Neuronal stem cell (in vitro differentiated cells): ENCODE results near the gene CACHD1.
A peak's percentile ranks its signal among the peaks of the same experiment; 100 is the strongest.

ENCODE experiments used
- DNase-seq: peaks from one replicate; pipeline ENCODE4 v3.0.0-alpha.2; 2013; ENCODE audit warnings: low spot score
- H2AFZ ChIP-seq: one replicate; pipeline ENCODE4 v1.6.1; 2013; ENCODE audit warnings: mild to moderate bottlenecking, low read length, inconsistent platforms
- H2AK5ac ChIP-seq: 2 replicates; pipeline ENCODE4 v1.6.1; 2013; ENCODE audit warnings: low read depth, mild to moderate bottlenecking, inconsistent platforms, low read length, moderate library complexity, mixed read lengths
- H2BK120ac ChIP-seq: 2 replicates; pipeline ENCODE4 v1.6.1; 2013; ENCODE audit warnings: low read depth, mild to moderate bottlenecking, inconsistent platforms, low read length, moderate library complexity, mixed read lengths
- H2BK12ac ChIP-seq: one replicate; pipeline ENCODE4 v1.6.1; 2013; ENCODE audit warnings: low read length, inconsistent platforms
- H2BK15ac ChIP-seq: 2 replicates; pipeline ENCODE4 v1.6.1; 2013; ENCODE audit warnings: mild to moderate bottlenecking, low read length, inconsistent platforms, mixed read lengths
- H2BK5ac ChIP-seq: one replicate; pipeline ENCODE4 v1.6.1; 2013; ENCODE audit warnings: inconsistent platforms, mild to moderate bottlenecking, low read length, moderate library complexity
- H3K14ac ChIP-seq: one replicate; pipeline ENCODE4 v1.6.1; 2013; ENCODE audit warnings: low read length, inconsistent platforms
- H3K18ac ChIP-seq: 2 replicates; pipeline ENCODE4 v1.6.1; 2013; ENCODE audit warnings: low read length, inconsistent platforms
- H3K23ac ChIP-seq: 2 replicates; pipeline ENCODE4 v1.6.1; 2013; ENCODE audit warnings: low read depth, mild to moderate bottlenecking, mixed read lengths, low read length, inconsistent platforms; ENCODE audit not compliant: poor library complexity
- H3K27ac ChIP-seq: replicated peaks from 3 replicates; pipeline ENCODE4 v1.5.1; 2013; ENCODE audit warnings: low read length, inconsistent platforms
- H3K27me3 ChIP-seq, 3 experiments: 2 replicates each; pipeline ENCODE4 v1.6.1; 2013; ENCODE audit warnings: low read length in 3 of 3, mild to moderate bottlenecking in 2 of 3, inconsistent platforms in 1 of 3, low read depth in 1 of 3, mixed read lengths in 1 of 3, moderate library complexity in 1 of 3; ENCODE audit not compliant: control insufficient read depth in 3 of 3, insufficient read depth in 3 of 3
- H3K36me3 ChIP-seq, 2 donors: replicated peaks in 1 of 2; 2 replicates each; pipeline ENCODE4 v1.6.1; 2013; ENCODE audit warnings: low read length in 2 of 2; ENCODE audit not compliant: control insufficient read depth in 2 of 2, insufficient read depth in 2 of 2
- H3K4ac ChIP-seq: 2 replicates; pipeline ENCODE4 v1.6.1; 2013; ENCODE audit warnings: inconsistent platforms, mild to moderate bottlenecking, low read length, moderate library complexity
- H3K4me1 ChIP-seq, 2 donors: 1 replicate in 1 of 2; 2 replicates in 1 of 2; pipeline ENCODE4 v1.6.1; 2013; ENCODE audit warnings: low read length in 2 of 2, low read depth in 1 of 2; ENCODE audit not compliant: control insufficient read depth in 2 of 2, insufficient read depth in 1 of 2
- H3K4me2 ChIP-seq: one replicate; pipeline ENCODE4 v1.6.1; 2013; ENCODE audit warnings: mild to moderate bottlenecking, low read length, inconsistent platforms; ENCODE audit not compliant: insufficient read depth, poor library complexity, severe bottlenecking
- H3K4me3 ChIP-seq, 2 donors: 2 replicates each; pipeline ENCODE4 v1.5.1; 2013; ENCODE audit warnings: low read length in 2 of 2, mild to moderate bottlenecking in 2 of 2, inconsistent platforms in 1 of 2, moderate library complexity in 1 of 2
- H3K79me1 ChIP-seq: one replicate; pipeline ENCODE4 v1.6.1; 2013; ENCODE audit warnings: low read depth, mild to moderate bottlenecking, inconsistent platforms, low read length, moderate library complexity
- H3K9ac ChIP-seq: one replicate; pipeline ENCODE4 v1.6.1; 2013; ENCODE audit warnings: mild to moderate bottlenecking, low read depth, low read length, inconsistent platforms; ENCODE audit not compliant: poor library complexity
- H3K9me3 ChIP-seq, 2 donors: replicated peaks in 1 of 2; 2 replicates each; pipeline versions ENCODE3 to v1.6.1; 2013; ENCODE audit warnings: low read length in 2 of 2, mild to moderate bottlenecking in 2 of 2, inconsistent platforms in 1 of 2, low read depth in 1 of 2, mixed read lengths in 1 of 2, moderate library complexity in 1 of 2; ENCODE audit not compliant: control insufficient read depth in 2 of 2, insufficient read depth in 1 of 2
- H4K8ac ChIP-seq: one replicate; pipeline ENCODE4 v1.6.1; 2013; ENCODE audit warnings: low read depth, mild to moderate bottlenecking, inconsistent platforms, low read length, moderate library complexity
- H4K91ac ChIP-seq: one replicate; pipeline ENCODE4 v1.6.1; 2013; ENCODE audit warnings: low read length, low read depth, mild to moderate bottlenecking, inconsistent platforms; ENCODE audit not compliant: poor library complexity
- WGBS, 2 donors: extraction: QIAGEN DNeasy Blood & Tissue Kit; methylation state at CpG; one replicate each; pipeline ENCODE4 v1.1.7; 2013; ENCODE audit warnings: missing lambda C conversion rate in 2 of 2, mixed read lengths in 1 of 2; ENCODE audit not compliant: insufficient read length in 2 of 2, insufficient replicate concordance in 1 of 2; ENCODE audit errors: extremely low coverage in 2 of 2; 5-methylcytosine and 5-hydroxymethylcytosine counted together

CACHD1 gene

DNA sequence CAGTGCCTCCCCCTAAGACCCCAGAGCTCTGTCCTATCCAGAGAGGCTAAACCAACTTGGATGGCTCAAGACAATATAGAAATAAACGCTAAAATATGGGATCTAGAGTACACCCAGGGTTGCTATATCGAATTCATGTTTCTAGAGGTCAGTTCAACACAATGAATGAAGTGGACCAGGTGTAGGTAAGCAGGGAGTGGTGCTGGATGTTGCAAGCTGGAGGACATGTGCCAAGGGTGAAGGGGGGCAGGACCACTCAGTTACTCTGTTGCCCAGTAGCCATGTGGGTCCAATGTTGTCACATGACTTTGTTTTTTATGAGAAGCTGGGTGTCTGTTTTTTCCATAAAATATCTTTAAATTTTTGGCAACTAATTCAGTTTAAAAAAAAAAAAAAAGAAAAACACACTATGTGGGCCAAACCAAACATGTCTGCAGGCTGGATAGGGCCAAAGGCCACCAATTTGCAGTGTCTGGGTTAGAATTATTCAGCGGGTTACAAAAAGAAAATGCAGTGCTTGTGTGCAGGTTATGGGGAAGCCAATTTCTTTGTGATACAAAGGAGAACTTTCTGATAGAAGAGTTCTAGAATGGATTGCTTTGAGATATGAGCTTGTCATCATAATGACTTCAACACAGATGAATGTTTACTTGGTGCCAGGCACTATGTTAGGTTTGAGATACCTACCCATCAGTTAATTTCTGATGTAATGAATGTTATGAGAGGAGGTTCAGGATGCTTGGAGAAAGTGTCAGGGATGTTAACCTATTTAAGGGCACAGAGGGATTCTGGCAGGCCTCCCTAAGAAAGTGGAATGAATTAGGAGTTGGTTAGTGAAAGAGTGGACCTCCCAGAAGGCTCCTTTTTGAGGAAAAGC is 8.9 kb downstream of the CACHD1 start:
- DNase-seq, result no peak
- Histone ChIP-seq H3K4ac (no peak overlapping the region), H4K8ac (no peak overlapping the region), H3K27me3 (no peaks in the 10 kb centered on the region), H3K9ac (no peak overlapping the region), H3K36me3 (peaks cover 0 to 25% of the 10 kb centered on the region in 2 donors), H2BK5ac (no peak overlapping the region), H2BK12ac (no peak overlapping the region), H2BK120ac (no peak overlapping the region), H3K27ac (no peak overlapping the region), H3K4me3 (no peak overlapping the region), H3K9me3 (no peaks in the 10 kb centered on the region), H4K91ac (no peak overlapping the region), H2AK5ac (no peak overlapping the region), H3K23ac (no peak overlapping the region), H3K79me1 (no peaks in the 10 kb centered on the region), H3K4me2 (no peak overlapping the region), H3K14ac (no peak overlapping the region), H2AFZ (no peak overlapping the region), H3K4me1 (peaks cover 15 to 28% of the 10 kb centered on the region in 2 donors), H3K18ac (no peak overlapping the region), H2BK15ac (no peak overlapping the region)
- WGBS, 2 donors, result no CpG with 5 or more reads among the region's 3 CpGs

DNA sequence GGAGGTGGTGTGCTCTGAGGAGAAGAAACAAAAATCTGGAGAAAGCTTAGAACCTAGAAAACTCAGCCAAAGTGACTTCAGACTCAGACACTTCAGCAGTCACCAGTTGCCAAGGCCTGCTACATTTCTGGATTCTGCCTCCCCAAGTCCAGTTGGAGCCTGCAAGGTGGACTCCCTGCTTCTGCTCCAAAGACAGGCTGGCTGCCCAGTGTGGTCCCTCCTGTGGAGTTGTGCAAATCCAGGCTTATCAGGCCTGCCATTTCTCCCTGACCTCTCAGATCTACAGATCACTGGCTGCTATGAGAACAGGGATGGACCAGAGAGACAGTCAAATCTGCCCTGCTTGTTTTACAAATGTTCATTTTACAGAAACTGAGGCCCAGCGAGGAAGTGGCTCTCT is 9.9 kb downstream of the CACHD1 start:
- no peak overlapping the region for H2AFZ ChIP-seq
- no peaks in the 10 kb centered on the region for H3K27me3 ChIP-seq
- H3K9ac ChIP-seq, result no peak overlapping the region
- H2AK5ac ChIP-seq, result no peak overlapping the region
- H3K36me3 ChIP-seq, result peaks cover 0 to 15% of the 10 kb centered on the region in 2 donors
- no peak overlapping the region for H3K14ac ChIP-seq
- H3K9me3 ChIP-seq, result no peaks in the 10 kb centered on the region
- no peak overlapping the region for H3K23ac ChIP-seq
- H3K4me1 ChIP-seq, result peaks cover 15 to 26% of the 10 kb centered on the region in 2 donors
- H3K27ac ChIP-seq, result no peak overlapping the region
- H3K4me3 ChIP-seq, result no peak overlapping the region
- no peak overlapping the region for H4K91ac ChIP-seq
- H2BK15ac ChIP-seq, result no peak overlapping the region
- H2BK5ac ChIP-seq, result no peak overlapping the region
- no peak overlapping the region for H2BK12ac ChIP-seq
- no peak overlapping the region for H2BK120ac ChIP-seq
- H3K4me2 ChIP-seq, result no peak overlapping the region
- no peak overlapping the region for H4K8ac ChIP-seq
- no peak for DNase-seq
- peak overlapping the region; percentile 65 for H3K18ac ChIP-seq
- no peak overlapping the region for H3K4ac ChIP-seq
- H3K79me1 ChIP-seq, result no peaks in the 10 kb centered on the region
- no CpG with 5 or more reads among the region's 1 CpG for WGBS, 2 donors

DNA sequence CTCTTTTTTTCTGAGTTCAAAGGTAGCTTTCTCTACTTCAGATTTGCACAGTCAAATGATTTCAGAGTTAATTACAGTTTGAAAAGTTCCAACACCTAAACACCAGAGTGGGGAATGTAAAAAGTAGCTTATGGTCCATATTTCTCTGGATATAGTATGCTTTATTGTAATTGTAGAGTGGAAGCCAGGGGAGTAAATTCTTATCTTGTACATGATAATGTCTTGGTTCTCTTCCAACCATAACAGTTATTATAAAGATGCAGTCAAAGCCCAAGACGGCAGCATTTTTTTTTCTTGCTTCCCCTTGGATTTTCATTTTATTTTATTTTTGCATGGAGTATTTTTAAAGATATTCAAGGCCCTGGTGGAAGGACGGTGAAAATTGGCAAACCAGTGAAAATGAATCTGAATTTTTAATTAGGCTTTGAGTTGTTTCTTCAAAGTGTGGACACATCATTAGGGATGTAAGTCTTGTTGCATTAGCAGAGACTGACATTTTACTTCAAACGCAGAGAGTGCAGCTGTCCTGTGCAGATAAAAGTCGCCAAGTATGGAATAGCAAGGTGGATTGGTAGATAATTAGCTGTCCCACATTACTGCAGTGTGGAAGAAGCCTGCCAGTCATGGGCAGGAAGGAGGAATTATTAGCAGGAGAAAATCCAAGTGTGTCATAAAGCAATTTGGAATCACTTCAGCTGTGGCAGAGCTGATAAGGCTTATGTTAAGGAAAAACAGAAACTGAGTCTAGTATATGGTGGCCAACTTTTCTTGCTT is 11.3 kb downstream of the CACHD1 start:
- H2AFZ ChIP-seq, result no peak overlapping the region
- no peak overlapping the region for H3K4me2 ChIP-seq
- H2BK120ac ChIP-seq, result no peak overlapping the region
- no peak overlapping the region for H3K18ac ChIP-seq
- H3K14ac ChIP-seq, result no peak overlapping the region
- WGBS, 2 donors, result no CpG with 5 or more reads among the region's 4 CpGs
- H3K23ac ChIP-seq, result no peak overlapping the region
- no peak overlapping the region for H2BK5ac ChIP-seq
- no peak overlapping the region for H4K91ac ChIP-seq
- no peak overlapping the region for H3K27ac ChIP-seq
- H3K9ac ChIP-seq, result no peak overlapping the region
- no peaks in the 10 kb centered on the region for H3K9me3 ChIP-seq
- no peak overlapping the region for H3K4ac ChIP-seq
- H4K8ac ChIP-seq, result no peak overlapping the region
- peaks cover 10 to 20% of the 10 kb centered on the region in 2 donors for H3K4me1 ChIP-seq
- H2BK15ac ChIP-seq, result no peak overlapping the region
- H3K79me1 ChIP-seq, result no peaks in the 10 kb centered on the region
- peaks cover 0 to 13% of the 10 kb centered on the region in 2 donors for H3K36me3 ChIP-seq
- no peaks in the 10 kb centered on the region for H3K27me3 ChIP-seq
- H2BK12ac ChIP-seq, result no peak overlapping the region
- no peak for DNase-seq
- no peak overlapping the region for H3K4me3 ChIP-seq
- no peak overlapping the region for H2AK5ac ChIP-seq

DNA sequence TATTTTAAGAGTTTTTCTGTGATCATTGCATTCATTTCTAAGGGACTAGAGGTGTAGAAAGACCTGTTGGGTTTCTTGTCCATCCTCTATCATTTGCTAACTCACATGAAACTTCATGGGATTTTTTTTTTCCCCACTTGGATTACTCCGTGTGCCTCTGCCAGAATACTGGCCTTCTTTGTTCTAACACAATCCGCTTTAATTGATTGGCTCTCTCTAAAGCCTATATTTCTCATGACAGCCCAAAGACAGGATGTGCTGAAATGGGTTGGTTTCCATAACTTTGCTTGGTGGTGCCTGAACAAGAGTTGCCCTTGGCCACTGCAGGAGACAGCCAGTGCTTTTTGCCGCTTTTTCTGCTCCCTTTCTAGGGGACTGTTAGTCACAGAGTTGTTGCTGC is 12.2 kb downstream of the CACHD1 start:
- Histone ChIP-seq H3K9me3 (no peaks in the 10 kb centered on the region), H2AFZ (no peak overlapping the region), H3K14ac (no peak overlapping the region), H3K9ac (no peak overlapping the region), H3K27ac (no peak overlapping the region), H3K27me3 (no peaks in the 10 kb centered on the region), H4K91ac (no peak overlapping the region), H3K4ac (no peak overlapping the region), H3K23ac (no peak overlapping the region), H3K4me2 (no peak overlapping the region), H2BK15ac (no peak overlapping the region), H3K4me3 (no peak overlapping the region), H4K8ac (no peak overlapping the region), H2BK12ac (no peak overlapping the region), H3K18ac (no peak overlapping the region), H2BK120ac (no peak overlapping the region), H2AK5ac (no peak overlapping the region), H3K36me3 (peaks cover 0 to 13% of the 10 kb centered on the region in 2 donors), H3K4me1 (peaks cover 11 to 14% of the 10 kb centered on the region in 2 donors), H2BK5ac (no peak overlapping the region), H3K79me1 (no peaks in the 10 kb centered on the region)
- DNase-seq, result no peak
- WGBS, 2 donors, result no CpG with 5 or more reads among the region's 3 CpGs
